Keratinocyte (primary cell): ENCODE results near the gene ZBTB1. TPM values are rescaled to one million over a fixed set of nuclear protein-coding genes. Genes with fewer than 3 reads are reported as not detected.
A peak's percentile ranks its signal among the peaks of the same experiment; 100 is the strongest.

Experiments
- DNase-seq: peaks from one replicate; pipeline ENCODE4 v3.0.0-alpha.2; 2011; ENCODE audit warnings: low read depth, missing footprints, low spot score
- FAIRE-seq: peaks from 2 replicates; lab custom pipeline; 2011; peaks lifted over from hg19 to GRCh38; lab: Jason Lieb, UNC
- H2AFZ ChIP-seq: 2 replicates; pipeline ENCODE4 v1.6.0; 2012; ENCODE audit warnings: low read length, control low read depth, inconsistent platforms; ENCODE audit not compliant: control insufficient read depth
- H3K27ac ChIP-seq: 2 replicates; pipeline ENCODE4 v1.5.1; 2011; ENCODE audit warnings: low read length; ENCODE audit not compliant: control insufficient read depth, insufficient read depth
- H3K27me3 ChIP-seq: 3 replicates; pipeline ENCODE4 v1.6.0; 2011; ENCODE audit warnings: low read length; ENCODE audit not compliant: control insufficient read depth, insufficient read depth; ENCODE audit errors: extremely low read depth
- H3K36me3 ChIP-seq, 2 experiments: 2 replicates in 1 of 2; 3 replicates in 1 of 2; pipeline ENCODE4 v1.5.1; 2011; ENCODE audit warnings: low read length in 2 of 2, mild to moderate bottlenecking in 1 of 2; ENCODE audit not compliant: control insufficient read depth in 2 of 2, insufficient read depth in 2 of 2; ENCODE audit errors: extremely low read depth in 1 of 2
- H3K4me1 ChIP-seq: 3 replicates; pipeline ENCODE4 v1.5.1; 2011; ENCODE audit warnings: low read length; ENCODE audit not compliant: control insufficient read depth, insufficient read depth; ENCODE audit errors: extremely low read depth
- H3K4me2 ChIP-seq: 3 replicates; pipeline ENCODE4 v1.6.0; 2011; ENCODE audit warnings: low read depth, low read length; ENCODE audit not compliant: control insufficient read depth, insufficient read depth; ENCODE audit errors: extremely low read depth
- H3K4me3 ChIP-seq, 3 experiments: fragments of 200-600 bp in 1 of 3; sonication (generic) in 1 of 3; 2 replicates in 2 of 3; 3 replicates in 1 of 3; pipeline ENCODE4 v1.5.1; 2011 to 2016; ENCODE audit warnings: low read length in 3 of 3, mild to moderate bottlenecking in 3 of 3, control low read depth in 2 of 3, inconsistent platforms in 1 of 3, low read depth in 1 of 3, mixed read lengths in 1 of 3, mixed run types in 1 of 3, moderate library complexity in 1 of 3; ENCODE audit not compliant: control insufficient read depth in 2 of 3, insufficient read depth in 2 of 3; ENCODE audit errors: extremely low read depth in 1 of 3
- H3K79me2 ChIP-seq: 2 replicates; pipeline ENCODE4 v1.6.0; 2012; ENCODE audit warnings: low read length; ENCODE audit not compliant: control insufficient read depth, insufficient read depth
- H3K9ac ChIP-seq: 3 replicates; pipeline ENCODE4 v1.6.0; 2011; ENCODE audit warnings: low read length; ENCODE audit not compliant: control insufficient read depth, insufficient read depth; ENCODE audit errors: extremely low read depth
- H3K9me1 ChIP-seq: 3 replicates; pipeline ENCODE4 v1.6.0; 2011; ENCODE audit warnings: low read length; ENCODE audit not compliant: control insufficient read depth, insufficient read depth; ENCODE audit errors: extremely low read depth
- H3K9me3 ChIP-seq: 2 replicates; pipeline ENCODE4 v1.5.1; 2012; ENCODE audit warnings: low read depth, low read length; ENCODE audit not compliant: control insufficient read depth
- H4K20me1 ChIP-seq: 3 replicates; pipeline ENCODE4 v1.6.0; 2011; ENCODE audit warnings: low read length; ENCODE audit not compliant: control insufficient read depth, insufficient read depth; ENCODE audit errors: extremely low read depth
- EZH2 ChIP-seq: IDR thresholded peaks from one replicate; pipeline ENCODE4 v1.6.1; 2012; ENCODE audit warnings: inconsistent platforms, mild to moderate bottlenecking, low read length, moderate library complexity
- dilution Hi-C: fragments of 300-500 bp; cut with MboI; formaldehyde crosslinking; loops from one replicate; pipeline ENCODE4 v1.7.0; 2020; ENCODE audit warnings: low sequenced_read_pairs; ENCODE audit not compliant: extremely low pct_ligation_motif_present
- polyA plus RNA-seq, 5 experiments: library from polyadenylated mRNA; depleted of rRNA in 3 of 5; stranded (reverse) in 3 of 5; stranded (forward) in 1 of 5; unstranded in 1 of 5; fragments of >200 nt; gene quantifications; 1 replicate in 1 of 5; 2 replicates in 3 of 5; 3 replicates in 1 of 5; pipeline versions ENCODE4 v1.2.1 to v1.2.3, GENCODE V29; 2011 to 2012; ENCODE audit warnings: missing spikeins in 2 of 5, low read depth in 1 of 5, low replicate concordance in 1 of 5
- TF ChIP-seq, protein P1 (sequence below), 3 experiments: IDR thresholded peaks in 1 of 3; conservative IDR thresholded peaks in 1 of 3; optimal IDR thresholded peaks in 1 of 3; 2 replicates in 2 of 3; 3 replicates in 1 of 3; pipeline versions ENCODE3 to v1.5.1; 2011; ENCODE audit warnings: low read length in 3 of 3, mild to moderate bottlenecking in 3 of 3, moderate library complexity in 2 of 3, control low read depth in 1 of 3, inconsistent platforms in 1 of 3; ENCODE audit not compliant: insufficient read depth in 2 of 3; ENCODE audit errors: extremely low read depth in 1 of 3

ZBTB1 gene
- polyA plus RNA-seq, 1 donor (not counting 4 experiments of a cell fraction or from before 2014, with no cell fraction given), result 40.7 TPM

DNA sequence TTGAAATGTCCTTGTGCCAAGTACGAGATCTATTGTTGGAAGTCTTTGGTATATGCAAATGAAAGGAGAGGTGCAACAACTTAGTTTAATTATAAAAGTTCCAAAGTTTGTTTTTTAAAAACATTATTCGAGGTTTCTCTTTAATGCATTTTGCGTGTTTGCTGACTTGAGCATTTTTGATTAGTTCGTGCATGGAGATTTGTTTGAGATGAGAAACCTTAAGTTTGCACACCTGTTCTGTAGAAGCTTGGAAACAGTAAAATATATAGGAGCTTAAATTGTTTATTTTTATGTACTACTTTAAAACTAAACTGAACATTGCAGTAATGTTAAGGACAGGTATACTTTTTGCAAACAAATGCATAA is 38.2 kb downstream of the ZBTB1 start:
- Histone ChIP-seq H3K4me2 (peak overlapping the region; percentile 86), H3K4me3 (peak overlapping the region; percentile 44 to 72 (median 67)), H3K27ac (no peak overlapping the region), H3K9ac (peak overlapping the region; percentile 38), H3K9me1 (no peaks in the 10 kb centered on the region), H3K79me2 (peaks cover 9% of the 10 kb centered on the region), H2AFZ (no peak overlapping the region), H3K27me3 (peaks cover 9% of the 10 kb centered on the region), H3K9me3 (peaks cover 3% of the 10 kb centered on the region), H3K4me1 (peaks cover 24% of the 10 kb centered on the region), H4K20me1 (no peaks in the 10 kb centered on the region), H3K36me3 (no peaks in the 10 kb centered on the region)
- no peak for TF ChIP-seq EZH2
- TF ChIP-seq, protein P1, sequence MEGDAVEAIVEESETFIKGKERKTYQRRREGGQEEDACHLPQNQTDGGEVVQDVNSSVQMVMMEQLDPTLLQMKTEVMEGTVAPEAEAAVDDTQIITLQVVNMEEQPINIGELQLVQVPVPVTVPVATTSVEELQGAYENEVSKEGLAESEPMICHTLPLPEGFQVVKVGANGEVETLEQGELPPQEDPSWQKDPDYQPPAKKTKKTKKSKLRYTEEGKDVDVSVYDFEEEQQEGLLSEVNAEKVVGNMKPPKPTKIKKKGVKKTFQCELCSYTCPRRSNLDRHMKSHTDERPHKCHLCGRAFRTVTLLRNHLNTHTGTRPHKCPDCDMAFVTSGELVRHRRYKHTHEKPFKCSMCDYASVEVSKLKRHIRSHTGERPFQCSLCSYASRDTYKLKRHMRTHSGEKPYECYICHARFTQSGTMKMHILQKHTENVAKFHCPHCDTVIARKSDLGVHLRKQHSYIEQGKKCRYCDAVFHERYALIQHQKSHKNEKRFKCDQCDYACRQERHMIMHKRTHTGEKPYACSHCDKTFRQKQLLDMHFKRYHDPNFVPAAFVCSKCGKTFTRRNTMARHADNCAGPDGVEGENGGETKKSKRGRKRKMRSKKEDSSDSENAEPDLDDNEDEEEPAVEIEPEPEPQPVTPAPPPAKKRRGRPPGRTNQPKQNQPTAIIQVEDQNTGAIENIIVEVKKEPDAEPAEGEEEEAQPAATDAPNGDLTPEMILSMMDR (optimal IDR thresholded peaks at IDR 0.05 in 1 of 3, IDR thresholded peaks at IDR 0.05 in 1 of 3, conservative IDR thresholded peaks at IDR 0.05 in 1 of 3; ENCODE audit: extremely low read depth in 1 of 3, insufficient read depth in 2 of 3, low read length in 3 of 3), result no peak
- dilution Hi-C loops, result no loop called here
- DNase-seq, result no peak
- FAIRE-seq, result no peak

DNA sequence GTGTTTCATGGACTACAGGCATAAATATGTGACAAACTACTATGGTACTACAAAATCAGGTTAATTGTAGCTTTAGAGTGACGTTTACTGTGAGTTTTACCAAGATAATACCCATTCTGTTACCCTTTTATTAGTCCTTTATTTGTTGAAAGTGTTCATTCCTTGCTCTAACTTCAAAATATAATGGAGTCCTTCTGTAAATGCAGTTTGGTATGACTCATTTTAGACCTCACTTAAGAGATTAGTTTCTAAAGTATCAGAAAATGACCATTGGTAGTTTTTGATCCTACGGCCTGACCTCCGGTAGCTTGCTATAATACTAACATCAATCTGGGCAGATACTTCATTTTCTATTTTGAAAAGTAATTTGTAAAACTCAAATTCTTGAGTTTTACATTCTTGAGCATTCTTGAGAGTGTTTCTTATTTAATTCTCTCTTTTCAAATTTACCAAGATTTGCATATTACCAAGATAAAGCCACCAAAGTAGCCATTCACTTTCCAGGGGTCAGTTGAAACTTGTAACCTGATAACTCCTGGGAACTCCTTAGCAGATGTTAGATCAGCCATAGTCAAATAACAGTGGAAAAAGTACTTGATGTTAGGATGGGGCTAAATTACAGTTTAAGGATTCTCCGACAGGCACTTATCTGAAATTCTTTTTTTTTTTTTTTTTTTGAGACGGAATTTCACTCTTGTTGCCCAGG is 40.2 kb downstream of the ZBTB1 start:
- dilution Hi-C loops, result no loop called here

More for the DNA sequence above, 40.2 kb downstream of the ZBTB1 start:
- H3K4me2 ChIP-seq, result no peak overlapping the region
- no peaks in the 10 kb centered on the region for H3K36me3 ChIP-seq
- TF ChIP-seq, protein P1 (optimal IDR thresholded peaks at IDR 0.05 in 1 of 3, IDR thresholded peaks at IDR 0.05 in 1 of 3, conservative IDR thresholded peaks at IDR 0.05 in 1 of 3; ENCODE audit: extremely low read depth in 1 of 3, insufficient read depth in 2 of 3, low read length in 3 of 3), result no peak
- no peak for TF ChIP-seq EZH2
- peaks cover 9% of the 10 kb centered on the region for H3K79me2 ChIP-seq
- peaks cover 9% of the 10 kb centered on the region for H3K27me3 ChIP-seq
- no peaks in the 10 kb centered on the region for H3K9me1 ChIP-seq
- DNase-seq, result no peak
- H3K4me3 ChIP-seq, result no peak overlapping the region
- H3K9me3 ChIP-seq, result peaks cover 3% of the 10 kb centered on the region
- H3K27ac ChIP-seq, result no peak overlapping the region
- no peak for FAIRE-seq
- no peak overlapping the region for H3K9ac ChIP-seq
- H2AFZ ChIP-seq, result no peak overlapping the region
- H4K20me1 ChIP-seq, result no peaks in the 10 kb centered on the region
- peaks cover 31% of the 10 kb centered on the region for H3K4me1 ChIP-seq
